Smooth muscle cell (in vitro differentiated cells): ENCODE results near the gene SERPINF2. TPM values are rescaled to one million over a fixed set of nuclear protein-coding genes. Genes with fewer than 3 reads are reported as not detected.
"Not testable (repeated sequence)": the region's sequence is repeated elsewhere in the genome, so short reads cannot be mapped to it uniquely, and the experiment has no call there.

Experiments used
- DNase-seq: peaks from one replicate; lab custom pipeline; 2025; ENCODE audit not compliant: unreplicated experiment; lab: John Stamatoyannopoulos, UW
- H2AFZ ChIP-seq: fragments of 200-600 bp; sonication (generic); 2 replicates; pipeline ENCODE4 v1.6.0; 2016; ENCODE audit warnings: antibody characterized with exemption, low read depth, mild to moderate bottlenecking
- H3F3A ChIP-seq: fragments of 200-600 bp; sonication (generic); 2 replicates; pipeline ENCODE4 v1.6.0; 2017; ENCODE audit warnings: antibody characterized with exemption, low read depth
- H3K27ac ChIP-seq: fragments of 200-600 bp; sonication (generic); 2 replicates; pipeline ENCODE4 v1.5.1; 2016; ENCODE audit warnings: low read depth, mild to moderate bottlenecking
- H3K27me3 ChIP-seq: fragments of 200-600 bp; sonication (generic); 2 replicates; pipeline ENCODE4 v1.6.1; 2016; ENCODE audit warnings: low read depth, mild to moderate bottlenecking
- H3K36me3 ChIP-seq: fragments of 200-600 bp; sonication (generic); 2 replicates; pipeline ENCODE4 v1.5.1; 2016; ENCODE audit warnings: low read depth
- H3K4me1 ChIP-seq: fragments of 200-600 bp; sonication (generic); 2 replicates; pipeline ENCODE4 v1.5.1; 2016; ENCODE audit warnings: low read depth
- H3K4me2 ChIP-seq: fragments of 200-600 bp; sonication (generic); 2 replicates; pipeline ENCODE4 v1.6.0; 2016; ENCODE audit warnings: mild to moderate bottlenecking
- H3K4me3 ChIP-seq: fragments of 200-600 bp; sonication (generic); 2 replicates; pipeline ENCODE4 v1.5.1; 2016; ENCODE audit warnings: mild to moderate bottlenecking
- H3K79me2 ChIP-seq: fragments of 200-600 bp; sonication (generic); 2 replicates; pipeline ENCODE4 v1.6.0; 2016; ENCODE audit warnings: low read depth, mild to moderate bottlenecking
- H3K9ac ChIP-seq: fragments of 200-600 bp; sonication (generic); 2 replicates; pipeline ENCODE4 v1.6.0; 2016; ENCODE audit warnings: low read depth
- H3K9me3 ChIP-seq: fragments of 200-600 bp; sonication (generic); replicated peaks from 2 replicates; pipeline ENCODE4 v1.5.1; 2016; ENCODE audit warnings: low read depth
- H4K20me1 ChIP-seq: fragments of 200-600 bp; sonication (generic); 2 replicates; pipeline ENCODE4 v1.6.0; 2016; ENCODE audit warnings: low read depth
- WGBS: methylation state at CpG from one replicate; pipeline ENCODE4 v1.1.7; 2016; ENCODE audit warnings: low lambda C conversion rate; 5-methylcytosine and 5-hydroxymethylcytosine counted together
- polyA plus RNA-seq: library from polyadenylated mRNA; unstranded; fragments of >200 nt; fragmentation: Nextera tagmentation; extraction: Ambion mirVana; gene quantifications from 2 replicates; pipeline ENCODE4 v1.2.1, GENCODE V29; 2016
- total RNA-seq: library from RNA; depleted of rRNA; stranded (reverse); fragments of >200 nt; gene quantifications from 2 replicates; pipeline ENCODE4 v1.2.3, GENCODE V29; 2014
- TF ChIP-seq, protein P1 (sequence below): fragments of 200-600 bp; sonication (generic); IDR thresholded peaks from 2 replicates; pipeline ENCODE4 v1.5.1; 2017; ENCODE audit warnings: borderline replicate concordance, mild to moderate bottlenecking, antibody characterized with exemption; ENCODE audit not compliant: insufficient read depth, poor library complexity, severe bottlenecking

SERPINF2 gene
- total RNA-seq, result 0.18 and 0.36 TPM in 2 replicates
- polyA plus RNA-seq, result 0.22 and 0.66 TPM in 2 replicates

DNA sequence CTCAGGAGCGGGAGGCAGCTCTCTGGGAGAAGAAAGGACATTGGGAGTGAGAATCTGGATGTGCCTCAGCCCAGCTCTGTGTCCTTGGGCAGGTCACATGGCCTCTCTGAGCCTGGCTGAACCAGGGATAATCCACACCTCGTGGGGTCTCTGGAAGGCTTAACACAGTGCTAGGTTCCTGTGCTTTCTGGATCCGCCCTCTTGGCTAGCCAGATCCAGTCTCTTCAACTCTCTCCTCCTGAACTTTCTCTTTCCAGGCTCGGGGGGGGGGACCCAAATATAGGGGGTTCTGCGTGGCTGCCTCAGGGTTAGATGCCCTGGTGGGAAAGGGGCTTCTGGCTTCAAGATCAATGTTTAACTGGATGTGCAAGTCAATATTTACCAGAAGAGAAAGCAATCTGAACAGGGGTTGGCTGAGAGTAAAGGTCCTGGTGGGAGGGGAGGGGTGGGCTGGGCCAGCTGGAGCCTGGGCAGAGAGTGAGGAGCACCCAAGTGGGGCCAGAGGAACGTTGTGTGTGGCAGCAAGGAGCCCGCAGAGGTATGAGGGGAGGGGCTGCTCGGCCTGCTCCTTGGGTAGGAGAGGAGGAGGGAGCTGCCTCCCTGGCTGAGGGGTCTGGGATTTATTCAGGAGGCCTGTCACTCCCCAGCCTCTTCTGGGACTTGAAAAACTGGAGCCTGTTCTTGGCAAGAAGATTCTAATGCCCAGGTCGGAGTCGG, at the start of gene SERPINF2:
TSS of gene SERPINF2 (plus strand) at position 501 of the 717 bp plus-strand sequence. CDS start 2,125 bp downstream, outside the sequence.
- no peak within 1 kb of the TSS for H3K4me3 ChIP-seq
- H4K20me1 ChIP-seq, result no peaks in the 10 kb centered on the region
- no peaks in the 10 kb centered on the region for H3F3A ChIP-seq
- no peak for DNase-seq
- no peaks in the 10 kb centered on the region for H3K9me3 ChIP-seq
- TF ChIP-seq, protein P1, sequence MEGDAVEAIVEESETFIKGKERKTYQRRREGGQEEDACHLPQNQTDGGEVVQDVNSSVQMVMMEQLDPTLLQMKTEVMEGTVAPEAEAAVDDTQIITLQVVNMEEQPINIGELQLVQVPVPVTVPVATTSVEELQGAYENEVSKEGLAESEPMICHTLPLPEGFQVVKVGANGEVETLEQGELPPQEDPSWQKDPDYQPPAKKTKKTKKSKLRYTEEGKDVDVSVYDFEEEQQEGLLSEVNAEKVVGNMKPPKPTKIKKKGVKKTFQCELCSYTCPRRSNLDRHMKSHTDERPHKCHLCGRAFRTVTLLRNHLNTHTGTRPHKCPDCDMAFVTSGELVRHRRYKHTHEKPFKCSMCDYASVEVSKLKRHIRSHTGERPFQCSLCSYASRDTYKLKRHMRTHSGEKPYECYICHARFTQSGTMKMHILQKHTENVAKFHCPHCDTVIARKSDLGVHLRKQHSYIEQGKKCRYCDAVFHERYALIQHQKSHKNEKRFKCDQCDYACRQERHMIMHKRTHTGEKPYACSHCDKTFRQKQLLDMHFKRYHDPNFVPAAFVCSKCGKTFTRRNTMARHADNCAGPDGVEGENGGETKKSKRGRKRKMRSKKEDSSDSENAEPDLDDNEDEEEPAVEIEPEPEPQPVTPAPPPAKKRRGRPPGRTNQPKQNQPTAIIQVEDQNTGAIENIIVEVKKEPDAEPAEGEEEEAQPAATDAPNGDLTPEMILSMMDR, result no peak
- no peak within 1 kb of the TSS for H2AFZ ChIP-seq
- no peak within 1 kb of the TSS for H3K4me2 ChIP-seq
- no peak within 1 kb of the TSS for H3K27ac ChIP-seq
- H3K27me3 ChIP-seq, result no peaks in the 10 kb centered on the region
- 66% methylated on average over 10 of the region's 10 CpGs for WGBS
- H3K36me3 ChIP-seq, result no peaks in the 10 kb centered on the region
- no peak within 1 kb of the TSS for H3K9ac ChIP-seq
- H3K79me2 ChIP-seq, result no peaks in the 10 kb centered on the region
- H3K4me1 ChIP-seq, result no peaks in the 10 kb centered on the region

DNA sequence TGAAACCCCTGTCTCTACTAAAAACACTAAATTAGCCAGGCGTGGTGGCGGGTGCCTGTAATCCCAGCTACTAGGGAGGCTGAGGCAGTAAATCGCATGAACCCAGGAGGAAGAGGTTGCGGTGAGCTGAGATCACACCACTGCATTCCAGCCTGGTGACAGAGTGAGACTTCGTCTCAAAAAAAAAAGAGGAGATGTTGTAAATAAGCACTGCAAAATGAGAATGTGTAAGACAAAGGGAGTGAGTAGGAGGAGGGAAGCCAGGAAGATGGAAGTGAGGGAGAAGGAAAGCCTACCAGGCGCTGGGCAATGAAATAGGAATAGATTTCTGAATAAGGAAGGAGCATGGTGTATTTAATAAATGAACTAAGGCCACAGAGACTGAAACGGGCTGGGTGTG, 49.3 kb upstream of the SERPINF2 start:
- Histone ChIP-seq H3K36me3 (no peaks in the 10 kb centered on the region), H3K9me3 (no peaks in the 10 kb centered on the region), H3K4me1 (no peaks in the 10 kb centered on the region), H3K79me2 (no peaks in the 10 kb centered on the region), H3K4me2 (no peak overlapping the region), H3K4me3 (no peak overlapping the region), H3K27me3 (no peaks in the 10 kb centered on the region), H2AFZ (no peak overlapping the region), H4K20me1 (no peaks in the 10 kb centered on the region), H3F3A (no peaks in the 10 kb centered on the region), H3K9ac (no peak overlapping the region), H3K27ac (no peak overlapping the region)
- DNase-seq, result no peak
- TF ChIP-seq, protein P1, result no peak
- 75% methylated on average over 7 of the region's 7 CpGs for WGBS

DNA sequence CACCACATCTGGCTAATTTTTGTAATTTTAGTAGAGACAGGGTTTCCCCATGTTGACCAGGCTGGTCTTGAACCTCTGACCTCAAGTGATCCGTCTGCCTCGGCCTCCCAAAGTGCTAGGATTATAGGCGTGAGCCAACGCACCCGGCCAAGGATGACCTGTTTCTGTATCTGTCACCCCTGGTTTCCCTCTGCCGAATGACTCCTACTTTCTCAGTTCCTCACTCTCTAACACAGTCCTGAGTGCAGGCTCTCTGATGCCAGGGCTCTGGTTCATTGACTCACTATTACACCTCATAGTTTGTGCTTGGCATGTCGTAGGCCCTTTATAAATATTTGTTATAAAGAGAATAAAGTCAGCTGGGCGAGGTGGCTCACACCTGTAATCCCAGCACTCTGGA, 47.3 kb upstream of the SERPINF2 start:
- WGBS, result 92% methylated on average over 8 of the region's 8 CpGs
- no peak for DNase-seq
- Histone ChIP-seq H3F3A (no peaks in the 10 kb centered on the region), H3K4me1 (no peaks in the 10 kb centered on the region), H3K9me3 (no peaks in the 10 kb centered on the region), H3K9ac (no peak overlapping the region), H2AFZ (no peak overlapping the region), H3K4me3 (no peak overlapping the region), H4K20me1 (no peaks in the 10 kb centered on the region), H3K36me3 (no peaks in the 10 kb centered on the region), H3K27me3 (no peaks in the 10 kb centered on the region), H3K27ac (no peak overlapping the region), H3K4me2 (no peak overlapping the region), H3K79me2 (no peaks in the 10 kb centered on the region)
- TF ChIP-seq, protein P1, result no peak

DNA sequence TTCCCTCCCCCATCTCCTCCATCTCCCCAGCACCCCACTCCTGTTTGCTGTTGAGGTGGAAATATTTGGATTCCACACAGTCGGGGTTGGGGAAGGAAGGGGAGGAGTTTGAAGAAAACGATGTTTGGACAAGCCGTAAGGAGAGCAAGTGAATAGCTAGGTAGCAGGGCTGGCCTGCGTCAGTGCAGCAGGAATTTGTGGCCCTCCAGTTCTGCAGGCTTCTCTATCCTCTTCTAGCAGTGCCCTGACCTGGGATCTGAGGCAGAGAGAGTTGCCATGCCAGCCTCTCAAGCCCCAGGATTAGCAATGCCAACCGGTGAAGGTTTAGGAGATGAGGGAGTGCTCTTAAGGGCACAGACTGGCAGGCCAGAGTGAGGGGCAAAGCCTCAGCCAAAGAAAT, 45.0 kb upstream of the SERPINF2 start:
- Histone ChIP-seq H3K9me3 (no peaks in the 10 kb centered on the region), H3K4me2 (no peak overlapping the region), H3K27ac (no peak overlapping the region), H2AFZ (no peak overlapping the region), H3K36me3 (no peaks in the 10 kb centered on the region), H3K9ac (no peak overlapping the region), H4K20me1 (no peaks in the 10 kb centered on the region), H3K79me2 (no peaks in the 10 kb centered on the region), H3F3A (no peaks in the 10 kb centered on the region), H3K27me3 (no peaks in the 10 kb centered on the region), H3K4me3 (no peak overlapping the region), H3K4me1 (no peaks in the 10 kb centered on the region)
- DNase-seq, result no peak
- WGBS, result 71% methylated on average over 5 of the region's 5 CpGs
- TF ChIP-seq, protein P1, result no peak

DNA sequence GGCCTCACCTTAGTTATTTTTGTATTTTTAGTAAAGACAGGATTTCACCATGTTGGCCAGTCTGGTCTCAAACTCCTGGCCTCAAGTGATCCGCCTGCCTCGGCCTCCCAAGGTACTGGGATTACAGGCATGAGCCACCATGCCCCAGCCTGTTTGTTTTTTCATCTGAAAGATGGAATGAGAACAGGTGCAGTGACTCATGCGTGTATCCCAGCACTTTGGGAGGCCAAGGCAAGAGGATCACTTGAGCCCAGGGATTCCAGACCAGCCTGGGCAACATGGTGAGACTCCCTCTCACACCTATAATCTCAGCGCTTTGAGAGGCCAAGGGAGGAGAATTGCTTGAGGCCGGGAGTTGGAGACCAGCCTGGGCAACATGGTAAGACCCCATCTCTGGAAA, 42.8 kb upstream of the SERPINF2 start:
- H3K27ac ChIP-seq, DNase-seq, H3K9ac ChIP-seq, H3K9me3 ChIP-seq, H3K4me2 ChIP-seq, H3K79me2 ChIP-seq, H3K27me3 ChIP-seq, H3K4me3 ChIP-seq, H4K20me1 ChIP-seq, H3K4me1 ChIP-seq, H2AFZ ChIP-seq, H3F3A ChIP-seq, H3K36me3 ChIP-seq: not testable (repeated sequence)
- 90% methylated on average over 5 of the region's 5 CpGs for WGBS
